Right atrium auricular region (tissue), 2 donors: ENCODE results near the gene ERC2. TPM values are rescaled to one million over a fixed set of nuclear protein-coding genes. Genes with fewer than 3 reads are reported as not detected.

ENCODE experiments used
- DNase-seq: peaks from one replicate; pipeline ENCODE4 v3.0.0-alpha.2; 2019; ENCODE audit warnings: low spot score
- H3K27ac ChIP-seq, 2 donors: fragments of 200-600 bp; sonication (generic); 1 replicate in 1 of 2; 2 replicates in 1 of 2; pipeline ENCODE4 v1.5.1; 2016 to 2019
- H3K27me3 ChIP-seq, 2 donors: fragments of 200-600 bp; sonication (generic); one replicate each; pipeline versions ENCODE4 v1.5.1 to v1.6.0; 2017 to 2019
- H3K36me3 ChIP-seq: fragments of 200-600 bp; sonication (generic); one replicate; pipeline ENCODE4 v1.5.1; 2016
- H3K4me1 ChIP-seq, 2 donors: fragments of 200-600 bp; sonication (generic); one replicate each; pipeline versions ENCODE4 v1.5.1 to v1.6.0; 2017 to 2019
- H3K4me3 ChIP-seq, 2 donors: fragments of 200-600 bp; sonication (generic); 1 replicate in 1 of 2; 2 replicates in 1 of 2; pipeline ENCODE4 v1.5.1; 2017 to 2019; ENCODE audit warnings: mild to moderate bottlenecking in 1 of 2, moderate library complexity in 1 of 2
- H3K9me3 ChIP-seq, 2 donors: fragments of 200-600 bp; sonication (generic); one replicate each; pipeline ENCODE4 v1.5.1; 2019
- CTCF ChIP-seq, 2 donors: fragments of 200-600 bp; sonication (generic); IDR thresholded peaks; one replicate each; pipeline ENCODE4 v1.5.1; 2019; ENCODE audit warnings: antibody characterized with exemption in 2 of 2
- total RNA-seq, 2 donors: library from RNA; depleted of rRNA; stranded (reverse); fragments of >200 nt; gene quantifications; one replicate each; pipeline ENCODE4 v1.1.0, GENCODE V29; 2016

The ERC2 gene
- total RNA-seq, 2 donors from 2014 or later = 2.9 to 4.0 TPM

- no peak for DNase-seq
- no peak overlapping the region for H3K4me3 ChIP-seq
- no peaks in the 10 kb centered on the region for H3K36me3 ChIP-seq
- no peak overlapping the region for H3K27ac ChIP-seq
- H3K4me1 ChIP-seq = no peaks in the 10 kb centered on the region
- no peaks in the 10 kb centered on the region for H3K9me3 ChIP-seq
- no peaks in the 10 kb centered on the region for H3K27me3 ChIP-seq
- TF ChIP-seq CTCF (IDR thresholded peaks at IDR 0.05) = no peak
Observed at GRCh38 chr3:55964491-55964985, 503.7 kb downstream of the ERC2 start.

DNA sequence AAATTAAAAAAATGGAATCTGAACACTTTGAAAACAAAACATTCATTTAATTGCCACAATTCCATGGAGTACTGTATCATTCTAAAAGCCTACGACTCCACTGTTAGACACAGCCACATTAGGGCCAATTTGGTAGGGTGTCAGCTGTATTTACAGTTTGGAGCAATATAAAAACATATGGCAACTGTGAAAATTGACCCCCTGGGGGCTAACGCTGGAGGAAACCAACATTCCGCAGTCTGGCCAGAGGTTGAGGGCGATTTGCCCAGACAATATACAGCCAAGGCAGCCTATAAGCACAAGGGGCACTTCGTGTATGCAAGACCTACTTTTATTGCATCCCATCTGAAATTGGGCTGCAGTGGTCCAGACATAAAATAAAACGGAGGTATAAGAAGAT lies 504.7 kb downstream of the ERC2 start:
- H3K36me3 ChIP-seq = no peaks in the 10 kb centered on the region
- no peak overlapping the region for H3K4me3 ChIP-seq
- TF ChIP-seq CTCF (IDR thresholded peaks at IDR 0.05) = no peak
- H3K27me3 ChIP-seq = no peaks in the 10 kb centered on the region
- H3K9me3 ChIP-seq = no peaks in the 10 kb centered on the region
- no peak for DNase-seq
- H3K4me1 ChIP-seq = no peaks in the 10 kb centered on the region
- H3K27ac ChIP-seq = no peak overlapping the region

- TF ChIP-seq CTCF (IDR thresholded peaks at IDR 0.05) = no peak
- Histone ChIP-seq H3K9me3 (no peaks in the 10 kb centered on the region), H3K27ac (no peak overlapping the region), H3K4me3 (no peak overlapping the region), H3K4me1 (no peaks in the 10 kb centered on the region), H3K36me3 (no peaks in the 10 kb centered on the region), H3K27me3 (no peaks in the 10 kb centered on the region)
- no peak for DNase-seq
Observed at GRCh38 chr3:55959471-55960080, 508.7 kb downstream of the ERC2 start.

DNA sequence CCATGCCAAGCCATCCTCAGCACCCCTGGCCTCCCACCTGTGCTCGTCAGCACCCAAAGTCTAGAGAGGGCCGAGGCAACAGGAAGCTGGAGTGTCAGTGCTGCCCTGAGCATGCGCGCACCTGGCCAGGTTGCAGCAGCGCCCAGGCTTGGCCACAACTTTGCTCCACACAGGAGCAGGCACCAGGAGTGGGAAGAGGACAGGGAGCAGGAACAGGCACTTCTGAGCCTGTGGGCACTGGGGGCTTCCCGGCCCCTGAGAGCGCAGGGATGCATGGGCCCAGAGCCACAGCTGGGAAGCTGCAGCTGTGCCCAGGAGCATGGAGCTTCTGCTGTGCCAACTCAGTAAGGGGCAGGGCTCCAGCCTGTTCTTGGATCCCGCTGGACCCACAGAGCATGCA lies 509.7 kb downstream of the ERC2 start:
- Histone ChIP-seq H3K27me3 (no peaks in the 10 kb centered on the region), H3K4me1 (no peaks in the 10 kb centered on the region), H3K36me3 (no peaks in the 10 kb centered on the region), H3K27ac (no peak overlapping the region), H3K9me3 (no peaks in the 10 kb centered on the region), H3K4me3 (no peak overlapping the region)
- no peak for DNase-seq
- TF ChIP-seq CTCF (IDR thresholded peaks at IDR 0.05) = no peak

- no peak for DNase-seq
- H3K27ac ChIP-seq = no peak overlapping the region
- no peak overlapping the region for H3K4me3 ChIP-seq
- no peak for TF ChIP-seq CTCF (IDR thresholded peaks at IDR 0.05)
- no peaks in the 10 kb centered on the region for H3K36me3 ChIP-seq
- H3K4me1 ChIP-seq = no peaks in the 10 kb centered on the region
- no peaks in the 10 kb centered on the region for H3K9me3 ChIP-seq
- no peaks in the 10 kb centered on the region for H3K27me3 ChIP-seq
Observed at GRCh38 chr3:55955891-55956477, 512.3 kb downstream of the ERC2 start.

GRCh38 chr3:55951388-55951787 lies 516.9 kb downstream of the ERC2 start:
- TF ChIP-seq CTCF (IDR thresholded peaks at IDR 0.05) = no peak
- H3K4me3 ChIP-seq = no peak overlapping the region
- no peaks in the 10 kb centered on the region for H3K36me3 ChIP-seq
- H3K4me1 ChIP-seq = no peaks in the 10 kb centered on the region
- H3K27me3 ChIP-seq = no peaks in the 10 kb centered on the region
- DNase-seq = no peak
- no peak overlapping the region for H3K27ac ChIP-seq
- no peaks in the 10 kb centered on the region for H3K9me3 ChIP-seq
